ENCODE data around the gene TMPRSS11E.
"Not testable (repeated sequence)": the region's sequence is repeated elsewhere in the genome, so short reads cannot be mapped to it uniquely, and the experiment has no call there.

TMPRSS11E gene

DNA sequence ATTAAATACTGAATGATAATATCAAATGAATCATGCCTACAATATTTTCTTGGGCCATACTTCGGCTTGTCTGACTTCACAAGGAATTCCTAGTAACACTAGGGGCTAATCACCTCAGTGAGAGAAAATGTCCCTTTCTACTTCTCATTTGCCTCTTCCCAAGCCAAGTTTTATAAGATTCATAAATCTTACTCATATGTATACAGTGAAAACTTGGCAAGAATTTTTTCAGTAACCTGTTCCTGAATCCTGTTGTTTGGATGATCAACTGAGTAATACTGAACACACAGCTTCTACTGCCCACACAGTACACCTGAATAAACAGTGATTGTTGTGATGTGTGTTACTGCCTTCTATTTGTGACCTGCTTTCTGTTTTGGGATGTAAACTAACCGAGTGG, 16.5 kb downstream of the TMPRSS11E start:
- DNase-seq: no peak

DNA sequence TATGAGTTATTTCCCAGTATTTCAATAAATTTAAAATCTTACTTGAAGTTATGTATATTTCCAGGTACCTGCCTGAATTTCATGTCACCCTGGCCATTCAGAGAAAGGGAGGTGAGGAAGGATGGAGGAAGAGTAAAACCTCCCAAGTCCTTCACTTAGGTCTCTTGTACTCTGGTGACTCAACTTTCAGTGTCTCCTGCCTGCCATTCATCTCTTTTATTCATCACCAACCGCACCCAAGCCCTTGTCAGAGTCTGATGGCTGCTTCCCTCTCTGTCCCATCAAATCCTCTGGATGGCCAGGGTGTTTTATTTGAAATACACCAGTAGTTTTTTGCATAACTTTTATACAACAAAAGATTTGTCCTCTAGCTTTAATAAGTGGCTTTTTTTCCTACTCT, 17.8 kb downstream of the TMPRSS11E start:
- DNase-seq: no peak

DNA sequence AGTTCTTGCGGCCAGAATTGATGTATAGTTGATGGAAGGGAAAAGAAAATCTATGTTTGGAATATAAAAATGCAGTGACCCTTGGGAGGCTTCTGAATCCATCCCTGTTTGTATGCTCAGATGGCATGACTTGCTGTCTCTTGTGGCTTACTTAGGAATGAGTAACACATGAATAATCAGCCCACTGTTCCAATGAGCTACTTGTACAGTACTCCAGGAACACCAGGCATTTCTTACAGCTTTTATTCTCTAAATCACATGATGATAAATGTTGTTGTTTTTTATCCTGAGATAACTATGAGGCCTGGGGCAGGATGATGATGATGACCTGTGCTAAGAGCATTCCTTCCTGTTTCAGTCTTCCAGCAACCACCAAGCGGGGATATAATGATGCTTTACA, 18.9 kb downstream of the TMPRSS11E start:
- no peak for DNase-seq

DNA sequence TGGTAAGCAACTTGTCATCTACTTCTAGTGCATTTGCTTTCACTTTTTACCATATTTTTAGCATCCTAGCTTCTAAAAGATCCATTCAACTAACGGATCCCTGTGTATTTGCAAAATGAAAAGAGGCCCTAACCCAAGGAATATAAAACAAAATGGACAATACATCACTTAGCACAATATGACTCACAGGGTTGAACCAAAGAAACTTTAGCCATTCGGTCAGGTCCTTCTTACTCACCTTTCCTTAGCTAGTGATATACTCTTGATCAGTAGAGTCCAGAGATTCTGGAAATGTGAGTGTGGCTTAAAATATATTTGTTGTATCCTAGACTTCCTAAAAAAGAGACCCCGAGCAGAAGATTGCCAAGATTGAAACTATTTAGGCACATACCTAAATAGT, 19.5 kb downstream of the TMPRSS11E start:
- no peak for DNase-seq

DNA sequence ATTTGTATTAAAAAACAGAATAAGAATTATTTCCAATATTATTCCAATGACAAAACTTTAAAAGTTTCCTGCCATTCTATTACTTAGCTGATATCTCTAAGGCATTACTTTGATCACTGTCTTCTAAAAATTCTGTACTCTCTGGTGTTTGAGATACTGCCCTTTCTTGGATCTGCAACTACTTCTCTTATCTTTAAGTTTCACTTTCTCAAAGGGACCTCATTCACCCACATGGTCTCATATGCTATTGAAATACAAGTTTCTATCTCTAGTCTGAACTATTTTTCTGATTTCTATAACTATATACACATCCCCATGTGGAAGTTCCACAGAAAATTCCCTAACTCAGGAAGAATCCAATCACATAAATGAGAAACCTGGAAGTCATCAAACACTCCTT, 22.2 kb downstream of the TMPRSS11E start:
- DNase-seq: no peak

DNA sequence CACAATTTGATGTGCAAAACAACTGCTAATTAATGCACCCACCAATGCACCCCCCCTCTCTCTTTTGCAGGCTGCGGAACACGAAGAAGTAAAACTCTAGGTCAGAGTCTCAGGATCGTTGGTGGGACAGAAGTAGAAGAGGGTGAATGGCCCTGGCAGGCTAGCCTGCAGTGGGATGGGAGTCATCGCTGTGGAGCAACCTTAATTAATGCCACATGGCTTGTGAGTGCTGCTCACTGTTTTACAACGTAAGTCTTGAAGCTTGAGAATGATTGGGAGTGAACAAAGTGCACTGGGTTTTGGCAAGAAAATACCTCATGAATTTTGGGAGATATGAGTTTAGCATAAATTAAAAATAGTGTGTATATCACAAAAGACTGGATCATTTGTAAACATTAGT, 28.9 kb downstream of the TMPRSS11E start:
- no peak for DNase-seq

DNA sequence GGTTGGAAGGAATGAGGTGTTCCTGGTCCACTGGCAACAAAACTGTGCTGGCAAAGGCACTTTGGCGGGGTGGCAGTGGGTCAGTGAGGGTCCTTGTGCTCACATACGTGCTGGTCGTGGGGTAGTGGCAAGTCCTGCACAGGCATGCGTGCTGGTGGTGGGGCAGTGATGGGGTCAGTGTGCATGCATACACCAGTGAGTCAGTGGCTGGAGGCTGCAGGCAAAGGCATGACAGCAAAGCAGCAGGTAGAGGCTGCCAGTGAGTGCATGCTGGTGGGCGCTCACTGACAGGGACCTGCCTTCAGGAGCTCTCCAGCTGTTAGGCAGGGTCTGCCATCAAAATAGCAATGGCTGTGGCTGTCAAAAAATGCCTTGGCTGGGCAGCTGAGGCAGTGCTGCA, 42.1 kb downstream of the TMPRSS11E start:
- no peak for DNase-seq

DNA sequence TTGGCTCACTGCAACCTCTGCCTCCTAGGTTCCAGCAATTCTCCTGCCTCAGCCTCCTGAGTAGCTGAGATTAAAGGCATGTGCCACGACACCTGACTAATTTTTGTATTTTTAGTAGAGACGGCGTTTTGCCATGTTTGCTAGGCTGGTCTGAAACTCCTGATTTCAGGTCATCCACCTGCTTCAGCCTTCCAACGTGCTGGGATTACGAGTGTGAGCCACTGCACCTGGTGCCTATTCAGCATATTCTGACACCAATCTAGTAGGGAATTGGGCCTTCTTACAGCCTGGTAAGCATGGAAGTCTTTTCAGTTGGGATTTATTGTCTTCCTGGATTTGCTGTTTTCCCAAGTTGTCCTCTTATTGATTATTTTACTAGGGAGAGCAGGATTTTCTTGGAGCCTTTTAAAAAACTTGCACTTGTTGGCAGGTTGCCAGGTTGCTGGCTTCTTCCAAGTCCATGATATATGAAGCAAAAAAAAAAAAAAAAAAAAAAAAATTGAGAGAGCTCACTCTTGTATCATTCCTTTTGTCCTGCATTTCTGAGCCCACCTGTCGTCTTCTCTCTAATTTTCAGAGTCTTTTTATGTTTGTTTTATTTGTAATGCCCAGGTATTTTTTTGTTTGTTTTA, 43.7 kb downstream of the TMPRSS11E start:
- no peak for DNase-seq

DNA sequence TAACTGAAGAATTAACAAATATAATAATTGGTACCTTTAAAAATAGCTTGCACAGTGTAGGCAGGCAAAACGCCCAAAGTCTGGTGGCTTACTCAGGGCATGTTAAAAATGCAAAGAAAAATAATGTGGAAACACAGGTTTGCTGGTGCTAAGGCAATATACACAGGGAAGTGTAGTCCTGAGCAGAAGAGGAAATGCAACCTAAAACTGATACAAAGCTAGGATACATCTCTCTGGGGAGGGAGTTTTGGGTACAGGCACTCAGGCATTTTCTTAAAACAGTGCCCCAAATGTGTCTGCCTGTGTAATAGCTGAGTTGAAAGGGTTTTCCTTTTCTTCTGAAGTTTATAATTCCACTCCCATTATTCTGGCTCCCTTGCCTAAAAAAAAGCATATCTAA, 47.4 kb downstream of the TMPRSS11E start:
- no peak for DNase-seq

DNA sequence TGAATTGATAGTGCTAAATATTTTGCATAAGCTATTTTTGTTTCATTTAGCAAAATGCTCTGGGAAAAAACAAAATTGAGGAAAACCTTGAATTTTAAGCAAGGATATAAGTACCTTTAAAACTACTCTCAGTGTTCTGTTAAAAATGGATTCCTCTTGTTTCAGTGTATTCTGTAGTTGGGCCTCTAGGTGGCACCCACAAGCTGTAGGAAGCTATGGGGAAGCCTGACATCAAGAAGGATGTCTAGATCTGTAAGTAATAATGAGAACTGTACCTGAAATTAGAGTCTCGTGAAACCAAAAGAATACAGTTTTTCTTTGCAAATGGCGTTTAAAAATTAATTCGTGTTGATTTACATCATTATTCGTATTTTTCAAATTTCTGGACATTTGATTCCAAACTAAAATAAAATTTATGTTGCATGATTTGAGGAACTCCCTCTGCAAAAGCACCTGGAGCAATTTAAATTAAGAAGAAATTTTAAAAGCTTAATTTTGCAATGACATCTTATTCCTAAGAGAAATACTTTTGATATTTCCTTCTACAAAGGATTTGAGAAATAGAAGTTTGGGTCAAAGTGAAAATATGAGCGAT, 51.2 kb downstream of the TMPRSS11E start:
- DNase-seq: peak; percentile 18

DNA sequence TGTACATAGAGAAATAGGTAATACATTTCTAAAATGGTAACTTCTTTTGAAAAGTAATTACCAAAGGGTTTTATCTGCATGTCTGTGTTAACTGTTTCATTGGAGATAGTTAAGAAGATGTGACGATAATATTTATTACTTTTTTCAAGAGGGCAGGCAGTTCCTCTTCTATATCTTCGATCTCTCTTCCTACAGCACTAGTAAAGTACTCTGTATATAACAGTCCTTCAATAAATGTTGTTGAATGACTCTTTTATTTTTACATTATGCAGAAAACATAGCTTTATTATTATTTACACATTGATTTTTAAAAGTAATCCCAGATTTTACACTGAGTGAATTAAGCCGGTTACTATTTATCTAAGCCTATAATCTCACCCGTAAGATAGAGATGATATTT, 51.8 kb downstream of the TMPRSS11E start:
- no peak for DNase-seq

DNA sequence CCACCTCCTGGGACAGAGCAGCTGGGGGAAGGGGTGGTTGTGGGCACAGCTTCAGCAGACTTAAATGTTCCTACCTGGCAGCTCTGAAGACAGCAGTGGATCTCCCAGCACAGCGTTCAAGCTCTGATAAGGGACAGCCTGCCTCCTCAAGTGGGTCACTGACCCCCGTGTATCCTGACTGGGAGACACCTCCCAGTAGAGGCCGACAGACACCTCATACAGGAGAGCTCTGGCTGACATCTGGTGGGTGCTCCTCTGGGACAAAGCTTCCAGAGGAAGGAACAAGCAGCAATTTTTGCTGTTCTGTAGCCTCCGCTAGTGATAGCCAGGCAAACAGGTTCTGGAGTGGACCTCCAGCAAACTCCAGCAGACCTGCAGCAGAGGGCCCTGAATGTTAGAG, 56.2 kb downstream of the TMPRSS11E start:
- not testable (repeated sequence) for DNase-seq

DNA sequence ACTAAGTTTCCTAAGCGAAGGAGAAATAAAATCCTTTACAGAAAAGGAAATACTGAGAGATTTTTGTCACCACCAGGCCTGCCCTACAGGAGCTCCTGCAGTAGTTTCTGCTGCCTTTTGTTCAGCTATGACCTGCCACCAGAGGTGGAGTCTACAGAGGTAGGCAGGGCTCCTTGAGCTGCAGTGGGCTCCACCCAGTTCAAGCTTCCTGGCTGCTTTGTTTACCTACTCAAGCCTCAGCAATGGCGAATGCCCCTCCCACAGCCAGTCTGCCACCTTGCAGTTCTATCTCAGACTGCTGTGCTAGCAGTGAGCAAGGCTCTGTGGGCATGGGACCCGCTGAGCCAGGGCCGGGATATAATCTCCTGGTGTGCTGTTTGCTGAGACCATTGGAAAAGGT, 57.6 kb downstream of the TMPRSS11E start:
- DNase-seq: not testable (repeated sequence)

DNA sequence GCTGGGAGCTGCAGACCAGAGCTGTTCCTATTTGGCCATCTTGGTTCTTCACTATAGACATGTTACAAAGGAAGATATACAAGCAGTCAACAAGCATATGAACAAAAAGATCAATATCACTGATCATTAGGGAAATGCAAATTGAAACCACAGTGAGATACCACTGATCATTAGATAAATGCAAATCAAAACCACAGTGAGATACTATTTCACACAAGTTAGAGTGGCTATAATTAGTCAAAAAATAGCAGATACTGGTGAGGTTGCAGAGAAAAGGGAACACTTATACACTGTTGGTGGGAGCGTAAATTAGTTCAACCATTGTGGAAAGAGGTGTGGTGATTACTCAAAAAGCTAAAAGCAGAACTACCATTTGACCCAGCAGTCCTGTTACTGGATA, 58.2 kb downstream of the TMPRSS11E start:
- DNase-seq: not testable (repeated sequence)

DNA sequence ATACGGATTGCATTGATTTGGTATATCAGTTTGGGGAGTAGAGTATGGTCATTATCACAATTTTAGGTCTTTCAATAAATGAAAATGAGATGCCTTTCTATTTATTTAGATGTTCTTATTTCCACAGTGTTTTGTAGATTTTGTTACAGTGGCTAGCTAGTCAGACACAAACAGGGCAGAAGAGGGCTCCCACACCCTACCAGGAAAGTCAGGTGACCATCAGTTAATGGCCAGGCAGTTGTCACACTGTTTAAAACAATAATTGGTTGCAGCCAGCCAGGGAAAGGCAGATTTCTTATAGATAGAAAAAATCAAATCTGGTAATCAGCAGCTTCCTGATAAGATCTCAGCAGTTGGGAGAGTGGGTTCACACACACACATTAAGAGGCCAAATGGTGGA, 71.6 kb downstream of the TMPRSS11E start:
- no peak for DNase-seq

DNA sequence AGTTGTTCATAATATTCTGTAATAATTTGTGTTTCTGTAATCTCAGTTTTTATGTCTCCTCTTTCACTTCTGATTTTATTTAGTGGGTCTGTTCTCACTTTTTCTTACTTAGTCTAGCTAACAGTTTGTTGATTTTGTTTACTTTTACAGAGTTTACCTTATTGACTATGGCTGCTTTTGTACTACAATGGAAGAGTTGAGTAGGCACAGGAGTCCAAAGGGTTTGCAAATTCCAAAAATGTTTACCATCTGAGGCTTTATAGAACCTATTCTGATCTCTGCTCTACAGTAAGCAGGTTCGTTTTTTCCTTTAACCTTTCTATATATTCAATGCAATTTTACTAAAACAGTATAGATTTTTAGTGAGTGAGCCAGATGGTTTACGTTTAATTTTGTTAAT, 73.7 kb downstream of the TMPRSS11E start:
- no peak for DNase-seq

DNA sequence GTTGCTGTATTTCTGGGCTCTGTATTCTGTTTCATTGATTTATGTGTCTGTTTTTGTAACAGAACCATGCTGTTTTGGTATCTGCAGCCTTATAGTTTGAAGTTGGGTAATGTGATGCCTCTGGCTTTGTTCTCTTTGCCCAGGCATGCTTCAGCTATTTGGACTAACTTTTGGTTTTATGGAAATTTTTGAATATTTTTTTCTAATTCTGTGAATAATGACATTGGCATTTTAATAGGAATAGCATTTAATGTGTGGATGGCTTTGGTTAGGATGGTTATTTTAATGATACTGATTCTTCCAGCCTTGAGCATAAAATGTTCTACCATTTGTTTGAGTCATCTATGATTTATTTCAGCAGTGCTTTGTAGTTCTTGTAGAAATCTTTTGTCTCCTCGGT, 75.0 kb downstream of the TMPRSS11E start:
- DNase-seq: not testable (repeated sequence)

DNA sequence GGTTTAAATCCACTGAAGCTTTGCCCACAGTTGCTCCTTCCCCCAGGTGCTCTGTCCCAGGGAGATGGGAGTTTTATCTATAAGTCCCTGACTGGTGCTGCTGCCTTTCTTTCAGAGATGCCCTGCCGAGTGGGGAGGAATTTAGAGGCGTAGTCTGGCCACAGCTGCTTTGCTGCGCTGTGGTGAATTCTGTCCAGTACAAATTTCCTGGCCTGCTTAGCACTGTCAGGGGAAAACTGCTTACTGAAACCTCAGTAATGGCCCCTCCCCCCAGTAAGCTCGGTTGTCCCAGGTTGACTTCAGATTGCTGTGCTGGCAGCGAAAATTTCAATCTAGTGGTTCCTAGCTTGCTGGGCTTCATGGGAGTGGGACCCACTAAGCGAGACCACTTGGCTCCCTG, 88.7 kb downstream of the TMPRSS11E start:
- no peak for DNase-seq

DNA sequence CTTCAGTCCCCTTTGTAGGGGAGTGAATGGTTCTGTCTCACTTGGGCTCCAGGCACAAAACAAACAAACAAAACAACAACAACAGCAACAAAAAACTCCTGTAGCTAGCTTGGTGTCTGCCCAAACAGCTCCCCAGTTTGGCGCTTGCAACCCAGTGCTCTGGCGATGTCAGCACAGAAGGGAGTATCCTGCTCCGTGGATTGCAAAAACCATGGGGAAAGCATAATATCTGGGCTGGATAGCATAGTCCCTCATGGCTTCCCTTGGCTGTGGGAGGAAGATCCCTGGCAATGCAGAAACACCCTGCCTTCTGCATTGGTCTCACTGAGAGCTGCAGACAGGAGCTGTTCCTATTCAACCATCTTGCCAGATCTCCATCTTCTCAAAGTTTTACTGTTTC, 89.1 kb downstream of the TMPRSS11E start:
- no peak for DNase-seq

DNA sequence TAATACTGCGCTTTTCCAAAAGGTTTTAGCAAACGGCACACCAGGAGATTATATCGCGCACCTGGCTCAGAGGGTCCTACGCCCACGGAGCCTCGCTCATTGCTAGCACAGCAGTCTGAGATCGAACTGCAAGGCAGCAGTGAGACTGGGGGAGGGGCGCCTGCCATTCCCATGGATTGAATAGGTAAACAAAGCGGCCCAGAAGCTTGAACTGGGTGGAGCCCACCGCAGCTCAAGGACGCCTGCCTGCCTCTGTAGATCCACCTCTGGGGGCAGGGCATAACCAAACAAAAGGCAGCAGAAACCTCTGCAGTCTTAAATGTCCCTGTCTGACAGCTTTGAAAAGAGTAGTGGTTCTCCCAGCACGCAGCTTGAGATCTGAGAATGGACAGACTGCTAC, 95.5 kb downstream of the TMPRSS11E start:
- DNase-seq: not testable (repeated sequence)
